HuH-7 (cell line): ENCODE results near the gene ST6GAL1.
"Not testable (repeated sequence)": the region's sequence is repeated elsewhere in the genome, so short reads cannot be mapped to it uniquely, and the experiment has no call there.

ENCODE experiments used
- DNase-seq: peaks from one replicate; pipeline ENCODE4 v3.0.0; 2011; ENCODE audit warnings: low spot score

Gene ST6GAL1

GRCh38 chr3:186994000-186994955, 64.0 kb downstream of the ST6GAL1 start:
- no peak for DNase-seq

GRCh38 chr3:186996356-186996755, 66.0 kb downstream of the ST6GAL1 start:
- DNase-seq, result no peak

DNA sequence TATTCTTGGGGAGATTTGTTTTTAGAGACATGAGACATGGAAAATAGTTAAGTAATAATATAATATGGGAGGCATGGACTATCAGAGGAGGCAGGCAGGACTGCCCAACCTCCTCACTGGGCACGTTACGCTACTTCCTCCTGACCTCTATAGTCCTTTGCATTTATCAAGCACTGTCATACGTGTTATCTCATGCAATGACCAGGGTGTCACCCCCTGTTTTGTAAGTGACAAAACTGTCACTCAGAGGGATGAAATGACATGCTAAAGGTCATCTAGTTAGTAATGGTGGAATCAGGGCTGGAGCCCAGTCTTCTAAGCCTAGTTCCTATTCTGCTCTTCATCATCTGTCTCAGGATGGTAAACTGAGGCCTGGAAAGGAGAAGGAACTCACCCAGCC, 66.7 kb downstream of the ST6GAL1 start:
- DNase-seq, result no peak

GRCh38 chr3:186997473-186997939, 67.2 kb downstream of the ST6GAL1 start:
- no peak for DNase-seq

DNA sequence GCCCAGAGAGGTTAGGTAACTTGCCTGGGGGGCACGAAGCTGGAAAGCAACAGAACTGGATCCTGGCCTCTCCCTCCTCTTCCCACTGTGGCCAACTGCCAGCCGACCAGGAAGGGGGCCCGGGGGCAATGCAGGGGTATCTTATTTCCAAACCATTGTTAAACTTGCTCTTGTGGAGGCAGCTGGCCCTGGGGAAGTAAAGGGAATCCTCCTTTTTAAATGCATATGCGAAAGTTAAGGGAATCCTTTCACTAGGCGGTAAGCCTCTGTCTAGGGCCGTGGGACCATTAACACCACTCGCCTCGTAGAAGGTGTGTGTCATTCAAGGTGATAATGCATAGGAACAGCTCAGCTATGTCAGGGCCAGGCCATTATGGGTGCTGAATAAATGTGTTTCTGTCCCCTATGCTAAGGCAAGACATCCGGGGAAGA, 68.6 kb downstream of the ST6GAL1 start:
- DNase-seq, result no peak

DNA sequence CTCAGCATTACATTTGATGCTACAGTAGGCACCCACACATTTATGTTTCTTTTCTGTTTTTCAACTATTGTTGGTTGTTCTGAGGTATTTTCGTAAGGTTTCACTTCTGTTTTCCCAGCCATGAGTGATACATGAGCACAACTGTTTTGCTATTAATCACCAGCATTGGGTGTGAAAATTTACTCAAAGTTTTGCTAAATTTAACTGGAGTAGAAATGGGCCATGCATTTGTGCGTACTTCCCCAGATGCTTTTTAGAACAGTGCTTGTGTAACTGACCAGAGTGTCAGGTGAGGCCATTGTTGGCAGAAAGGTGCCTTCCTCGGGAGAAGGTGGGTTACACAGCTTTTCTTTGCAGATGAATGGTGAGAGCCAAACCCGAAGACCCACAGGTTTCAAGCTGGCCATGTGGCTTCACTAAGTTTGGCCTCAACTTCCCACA, 70.4 kb downstream of the ST6GAL1 start:
- DNase-seq, result no peak

GRCh38 chr3:187002915-187003314, 72.6 kb downstream of the ST6GAL1 start:
- DNase-seq, result no peak

- no peak for DNase-seq
Measured at GRCh38 chr3:187005827-187006481, 75.6 kb downstream of the ST6GAL1 start.

GRCh38 chr3:187006864-187007630, 76.7 kb downstream of the ST6GAL1 start:
- no peak for DNase-seq

GRCh38 chr3:187010382-187010781, 80.1 kb downstream of the ST6GAL1 start:
- DNase-seq, result not testable (repeated sequence)

GRCh38 chr3:187011915-187012314, 81.6 kb downstream of the ST6GAL1 start:
- DNase-seq, result no peak

DNA sequence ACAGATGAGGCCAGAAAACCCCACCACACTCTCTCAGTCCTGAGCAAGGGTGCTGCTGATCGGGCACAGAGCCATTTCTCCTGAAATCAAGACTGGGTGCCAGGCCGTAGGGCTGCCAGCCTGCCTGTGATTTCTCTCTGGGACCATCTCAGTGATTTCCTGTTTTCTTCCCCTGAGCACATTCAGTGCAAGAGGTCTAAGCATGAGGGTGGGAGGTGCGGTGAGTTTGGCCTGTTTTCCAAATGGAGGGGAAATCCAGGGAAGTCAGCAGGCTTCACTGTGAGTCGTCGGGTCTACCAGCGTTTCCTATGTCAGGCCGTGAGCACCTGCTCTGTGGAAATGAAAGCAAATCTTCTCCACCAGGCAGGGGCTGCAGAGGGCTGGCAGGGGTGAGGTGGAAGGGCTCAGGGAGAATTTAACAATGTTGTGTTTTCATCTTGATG, 82.3 kb downstream of the ST6GAL1 start:
- DNase-seq, result no peak

- no peak for DNase-seq
Measured at GRCh38 chr3:187013159-187013716, 82.9 kb downstream of the ST6GAL1 start.

GRCh38 chr3:187014417-187014864, 84.1 kb downstream of the ST6GAL1 start:
- DNase-seq, result no peak

DNA sequence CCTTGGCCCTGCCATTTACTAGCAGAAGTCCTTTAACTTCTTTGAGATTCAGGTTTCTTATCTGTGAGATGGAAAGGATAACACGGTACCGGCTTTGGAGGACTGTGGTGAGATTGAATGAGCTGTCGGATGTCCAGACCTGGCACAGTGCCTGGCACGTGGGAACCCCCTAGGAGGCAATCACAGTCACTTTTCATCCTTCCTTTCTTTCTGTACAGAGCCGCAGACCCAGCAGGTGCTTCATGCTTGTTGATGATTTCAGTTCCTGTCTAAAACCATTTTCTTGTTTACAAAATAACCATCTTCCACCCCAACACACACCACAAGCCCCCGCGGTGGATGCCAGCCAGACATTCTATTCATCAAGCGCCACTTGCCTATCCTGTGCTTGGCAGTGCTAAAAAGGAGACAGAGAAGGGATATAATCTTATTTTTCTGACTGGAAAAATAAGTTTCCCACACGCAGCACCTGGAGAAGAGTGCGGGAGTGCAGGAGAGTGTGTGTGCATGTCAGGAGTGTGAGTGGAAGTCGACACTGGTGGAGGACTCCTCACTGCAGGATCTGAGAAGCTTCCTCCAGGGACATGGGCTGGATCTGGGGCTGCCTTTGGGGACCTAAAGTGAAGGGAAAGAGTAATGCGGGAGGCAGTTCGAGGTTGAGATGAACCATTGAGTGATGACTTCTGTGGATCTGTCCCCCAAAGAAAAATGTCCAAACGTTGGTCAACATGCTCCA, 85.7 kb downstream of the ST6GAL1 start:
- DNase-seq, result no peak

DNA sequence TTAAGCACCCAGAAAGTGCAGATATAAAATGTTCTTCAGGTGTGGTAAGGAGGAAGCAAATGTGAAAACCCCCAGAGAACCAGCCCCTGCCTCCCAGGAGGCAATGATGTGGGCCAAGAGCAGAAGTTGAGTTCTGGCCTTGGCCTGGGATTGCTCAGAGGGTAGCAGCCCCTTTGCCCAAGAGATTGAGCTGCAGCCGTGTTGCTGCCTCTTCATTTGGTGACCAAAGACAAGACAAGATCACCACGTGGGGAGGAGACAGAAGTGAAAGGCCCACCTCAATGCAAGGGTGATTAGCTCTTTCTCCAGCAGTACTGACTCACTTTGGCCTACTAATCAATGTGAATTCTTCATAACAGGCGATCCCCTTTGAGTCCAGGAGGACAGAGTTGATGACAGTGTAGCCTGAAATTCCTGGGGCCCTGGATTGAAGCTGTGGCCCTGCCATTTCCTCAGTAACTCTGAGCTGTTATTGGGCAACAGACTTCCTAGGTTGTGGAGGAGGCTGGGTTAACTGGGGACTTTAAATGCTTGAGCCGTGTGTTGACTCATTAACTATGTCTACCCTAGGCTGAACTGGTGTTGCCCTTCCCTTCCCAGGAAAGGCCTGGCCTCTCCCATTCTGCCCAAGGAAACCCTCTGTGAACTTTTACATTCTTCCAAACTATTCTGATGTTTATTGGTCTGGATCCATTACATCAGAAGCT, 86.5 kb downstream of the ST6GAL1 start:
- DNase-seq, result peak; percentile 64

DNA sequence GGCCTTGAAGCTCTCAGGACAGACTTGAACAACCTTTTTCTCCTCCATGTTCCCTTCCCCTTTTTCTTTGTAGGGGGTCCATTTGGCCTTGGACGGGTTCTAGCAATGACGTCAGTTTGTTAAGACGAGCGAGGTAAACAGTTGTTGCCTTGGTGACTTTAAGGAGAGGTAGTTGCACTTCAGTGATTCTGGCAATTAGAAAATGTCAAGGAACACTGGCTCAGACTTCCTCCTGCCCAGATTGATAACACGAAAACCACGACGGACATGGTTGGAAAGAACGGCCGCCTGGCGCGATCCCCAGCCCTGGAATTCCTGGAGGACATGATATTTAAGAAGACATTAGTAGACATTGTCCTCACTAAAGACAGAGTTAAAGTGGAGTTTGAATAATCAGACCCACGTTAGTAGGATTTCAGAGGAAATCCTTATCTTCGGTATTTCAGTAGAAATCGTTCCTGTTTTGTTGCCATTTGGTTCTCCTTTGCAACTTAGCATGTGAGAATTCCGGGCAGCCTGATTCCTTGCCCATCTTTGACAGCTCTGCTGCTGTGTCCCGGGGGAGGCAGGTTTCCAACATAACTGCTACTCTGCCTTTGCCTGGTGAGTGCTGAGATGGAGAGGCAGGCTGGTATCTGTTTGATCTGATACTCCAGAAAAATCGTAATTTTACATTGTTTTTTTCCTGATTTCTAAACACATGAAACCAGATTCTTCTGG, 87.3 kb downstream of the ST6GAL1 start:
- DNase-seq, result no peak

DNA sequence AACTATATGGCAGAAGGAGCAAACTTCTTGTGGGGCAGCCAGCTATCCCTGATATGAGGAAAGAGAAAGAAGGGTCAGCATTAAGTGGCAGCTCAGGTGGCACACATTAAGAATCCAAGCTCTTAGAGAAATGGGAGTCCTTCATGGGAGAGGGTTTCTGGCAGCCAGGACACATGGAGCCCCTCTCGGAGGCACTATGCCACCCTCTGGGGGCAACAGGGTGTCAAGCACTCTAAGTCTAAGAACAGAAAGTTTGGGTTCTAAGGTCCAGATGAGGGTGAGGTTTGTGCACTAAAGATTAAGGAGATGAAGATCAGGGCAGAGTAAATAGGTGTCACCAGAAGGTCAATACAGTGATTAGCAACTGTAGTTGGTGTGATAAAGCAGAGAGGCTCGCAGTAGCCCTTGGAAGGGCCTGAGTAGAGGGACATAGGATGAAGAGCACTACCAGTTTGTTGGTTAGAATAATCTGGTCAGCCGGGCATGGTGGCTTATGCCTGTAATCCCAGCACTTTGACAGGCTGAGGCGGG, 89.3 kb downstream of the ST6GAL1 start:
- no peak for DNase-seq

GRCh38 chr3:187020376-187020775, 90.0 kb downstream of the ST6GAL1 start:
- DNase-seq, result no peak
